HCEC 1CT (cell line): Measurements from ENCODE around the gene PPP2CA.
"Not testable (repeated sequence)": the region's sequence is repeated elsewhere in the genome, so short reads cannot be mapped to it uniquely, and the experiment has no call there.

Experiments
- DNase-seq: peaks from one replicate; pipeline ENCODE4 v3.0.0-alpha.2; 2017

PPP2CA gene

GRCh38 chr5:134225780-134226440 lies at the start of gene PPP2CA:
Gene PPP2CA, minus strand, starts transcription at chr5:134226073. Its CDS starts 212 bp downstream, at chr5:134225861.
- DNase-seq, result peak; percentile 98

DNA sequence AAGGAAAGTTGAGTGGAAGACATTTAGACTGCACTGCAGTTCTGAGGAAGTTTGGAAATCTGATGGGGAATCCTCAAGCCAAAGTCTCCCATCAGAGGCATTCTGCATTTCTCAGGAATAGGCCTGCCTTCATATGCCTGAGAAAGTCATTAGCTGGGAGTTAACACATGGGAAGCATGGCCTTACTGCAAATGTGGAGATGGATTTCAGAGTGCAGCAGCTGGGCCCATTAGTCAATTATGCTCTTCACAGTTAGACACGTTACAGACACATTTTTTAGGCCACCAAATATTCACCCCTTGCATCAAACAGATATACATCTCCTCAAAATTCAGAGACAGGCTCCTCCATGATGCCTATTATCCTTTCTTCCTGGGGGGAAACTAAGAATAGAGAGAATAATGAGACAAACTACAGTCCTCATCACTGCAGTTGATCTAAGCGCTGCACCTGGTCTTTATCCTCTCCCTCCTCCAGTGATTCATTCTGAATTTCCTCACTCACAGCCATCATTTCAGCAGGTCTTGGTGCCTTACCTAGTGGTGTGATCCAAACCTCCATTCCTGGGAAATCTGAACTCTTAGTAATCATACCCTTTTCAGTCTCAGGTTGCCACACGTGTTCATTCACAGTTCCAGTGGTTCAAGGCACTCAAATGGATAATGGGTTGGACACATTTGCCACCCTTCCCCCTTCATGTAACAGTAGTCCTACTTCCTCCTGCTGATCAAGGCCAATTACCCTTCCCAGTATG lies 47.9 kb upstream of the PPP2CA start:
- DNase-seq, result no peak

DNA sequence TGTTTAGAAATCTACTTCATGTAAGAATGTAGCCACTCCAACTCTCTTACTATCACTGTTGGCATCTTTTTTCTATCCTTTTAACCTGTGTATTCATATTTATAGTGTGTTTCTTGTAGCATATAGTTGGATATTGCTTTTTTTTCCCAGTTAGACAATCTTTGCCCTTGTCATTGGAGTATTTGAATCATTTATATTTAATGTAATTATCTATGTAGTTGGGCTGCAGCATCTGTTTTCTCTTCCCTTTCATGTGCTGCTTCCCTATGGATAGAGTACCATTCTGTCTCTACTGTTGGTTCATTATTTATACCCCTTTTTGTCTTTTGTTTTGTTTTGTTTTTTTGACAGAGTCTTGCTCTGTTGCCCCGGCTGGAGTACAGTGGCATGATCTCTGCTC lies 45.2 kb upstream of the PPP2CA start:
- DNase-seq, result no peak

DNA sequence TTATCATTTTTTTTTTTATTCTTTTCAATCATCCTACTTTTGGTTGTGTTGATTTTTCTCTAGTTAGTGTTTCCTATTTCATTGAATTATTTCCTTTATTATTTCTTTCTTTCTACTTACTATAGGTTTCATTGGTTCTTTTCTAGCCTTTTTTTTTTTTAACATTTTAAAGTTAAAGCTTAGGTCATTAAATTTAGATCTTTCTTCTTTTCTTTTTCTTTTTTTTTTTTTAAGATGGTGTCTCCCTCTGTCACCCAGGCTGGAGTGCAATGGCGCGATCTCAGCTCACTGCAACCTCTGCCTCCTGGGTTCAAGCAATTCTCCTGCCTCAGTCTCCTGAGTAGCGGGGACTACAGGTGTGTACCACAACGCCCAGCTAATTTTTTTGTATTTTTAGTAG lies 43.0 kb upstream of the PPP2CA start:
- DNase-seq, result no peak

- DNase-seq, result no peak
Measured at GRCh38 chr5:134268019-134268601, 42.2 kb upstream of the PPP2CA start.

DNA sequence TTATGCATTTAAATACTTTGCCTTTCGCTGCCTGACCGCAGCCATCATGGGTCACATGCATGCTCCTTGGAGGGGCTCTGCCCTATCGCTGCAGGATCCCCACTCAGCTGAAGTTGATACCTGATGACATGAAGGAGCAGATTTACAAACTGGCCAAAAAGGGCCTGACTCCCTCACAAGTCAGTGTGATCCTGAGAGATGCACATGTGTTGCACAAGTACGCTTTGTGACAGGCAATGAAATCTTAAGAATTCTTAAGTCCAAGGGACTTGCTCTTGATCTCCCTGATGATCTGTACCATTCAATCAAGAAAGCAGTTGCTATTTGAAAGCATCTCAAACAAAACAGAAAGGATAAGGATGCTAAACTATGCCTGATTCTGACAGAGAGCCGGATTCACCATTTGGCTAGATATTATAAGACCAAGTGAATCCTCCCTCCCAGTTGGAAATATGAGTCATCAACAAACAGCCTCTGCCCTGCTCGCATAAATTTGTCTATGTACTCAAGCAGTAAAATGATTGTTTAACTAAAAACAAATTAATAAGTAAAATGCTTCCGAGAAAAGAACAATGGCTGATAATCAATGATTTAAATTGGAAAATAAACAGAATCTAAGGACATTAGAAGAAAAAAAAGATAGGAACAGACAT lies 41.6 kb upstream of the PPP2CA start:
- DNase-seq, result peak; percentile 47

DNA sequence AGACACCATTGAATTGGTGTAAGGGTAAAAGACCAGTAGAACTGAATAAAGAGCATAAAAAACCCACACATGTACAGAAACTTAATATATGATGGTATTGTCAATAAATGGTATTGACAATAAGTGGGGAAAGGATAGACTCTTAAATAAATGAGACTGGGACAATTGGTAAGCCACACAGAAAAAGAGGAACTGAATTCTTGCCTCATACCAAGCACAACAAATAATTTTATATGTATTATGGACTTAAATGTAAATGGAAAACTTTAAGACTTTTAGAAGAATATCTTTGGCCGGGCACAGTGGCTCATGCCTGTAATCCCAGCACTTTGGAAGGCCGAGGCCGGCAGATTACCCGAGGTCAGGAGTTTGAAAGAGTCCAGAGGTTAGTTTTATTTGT lies 37.9 kb upstream of the PPP2CA start:
- no peak for DNase-seq

DNA sequence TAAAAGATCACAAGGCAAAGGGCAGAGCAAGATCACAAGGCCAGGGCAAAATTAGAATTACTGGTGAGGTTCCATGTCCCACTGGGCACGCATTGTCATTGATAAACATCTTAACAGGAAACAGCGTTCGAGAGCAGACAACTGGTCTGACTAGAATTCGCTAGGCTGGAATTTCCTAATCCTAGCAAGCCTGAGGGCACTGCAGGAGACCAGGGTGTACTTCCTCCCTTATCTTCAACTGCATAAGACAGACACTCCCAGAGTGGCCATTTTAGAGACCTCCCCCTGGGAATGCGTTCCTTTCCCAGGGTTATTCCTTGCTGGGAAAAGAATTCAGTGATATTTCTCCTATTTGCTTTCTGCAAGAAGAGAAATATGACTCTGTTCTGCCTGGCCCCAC lies 36.8 kb upstream of the PPP2CA start:
- not testable (repeated sequence) for DNase-seq

GRCh38 chr5:134258896-134259295 lies 33.0 kb upstream of the PPP2CA start:
- no peak for DNase-seq

- no peak for DNase-seq
Measured at GRCh38 chr5:134257176-134257575, 31.3 kb upstream of the PPP2CA start.

- peak; percentile 62 for DNase-seq
Measured at GRCh38 chr5:134255418-134256150, 29.7 kb upstream of the PPP2CA start.

- not testable (repeated sequence) for DNase-seq
Measured at GRCh38 chr5:134253368-134254153, 27.7 kb upstream of the PPP2CA start.

GRCh38 chr5:134252671-134253070 lies 26.8 kb upstream of the PPP2CA start:
- peak; percentile 86 for DNase-seq

DNA sequence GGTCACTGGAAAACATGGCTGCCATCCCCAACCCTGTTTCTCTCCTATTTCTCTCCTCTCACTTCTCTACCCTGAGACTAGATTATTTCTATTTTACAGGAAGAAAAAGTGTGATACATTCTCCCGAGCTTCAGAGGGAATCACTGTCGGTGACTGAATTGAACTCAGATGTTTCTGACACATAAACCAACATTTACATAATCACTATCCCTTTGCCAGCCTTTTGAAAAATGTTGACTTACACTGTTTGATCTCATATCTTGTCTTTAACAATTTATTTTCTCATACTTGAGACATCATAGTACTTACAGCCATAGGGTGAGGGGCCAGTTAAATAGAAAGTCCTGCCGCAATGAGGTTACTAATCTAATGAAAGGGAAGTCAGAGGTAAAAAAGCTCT lies 25.1 kb upstream of the PPP2CA start:
- DNase-seq, result no peak

- peak; percentile 17 for DNase-seq
Measured at GRCh38 chr5:134249469-134250379, 23.9 kb upstream of the PPP2CA start.

DNA sequence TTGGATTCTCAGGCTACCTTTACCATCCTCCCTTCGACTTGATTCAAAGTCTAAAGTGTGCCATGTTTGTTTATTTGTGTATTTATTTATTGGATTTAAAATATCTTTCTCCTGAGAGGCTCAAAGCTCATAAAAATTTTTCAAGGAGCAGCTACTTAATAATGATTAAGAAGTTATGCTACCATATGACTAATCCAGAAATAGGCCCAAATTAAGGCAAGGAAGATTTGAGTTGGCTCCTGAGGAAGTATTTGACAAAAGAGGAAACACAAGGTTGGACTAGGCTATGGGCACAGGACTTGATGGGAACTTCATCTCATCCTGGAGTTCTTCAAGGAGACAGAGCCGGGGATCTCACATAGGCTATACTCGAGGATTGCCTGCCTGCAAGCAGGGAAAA lies 22.4 kb upstream of the PPP2CA start:
- no peak for DNase-seq

DNA sequence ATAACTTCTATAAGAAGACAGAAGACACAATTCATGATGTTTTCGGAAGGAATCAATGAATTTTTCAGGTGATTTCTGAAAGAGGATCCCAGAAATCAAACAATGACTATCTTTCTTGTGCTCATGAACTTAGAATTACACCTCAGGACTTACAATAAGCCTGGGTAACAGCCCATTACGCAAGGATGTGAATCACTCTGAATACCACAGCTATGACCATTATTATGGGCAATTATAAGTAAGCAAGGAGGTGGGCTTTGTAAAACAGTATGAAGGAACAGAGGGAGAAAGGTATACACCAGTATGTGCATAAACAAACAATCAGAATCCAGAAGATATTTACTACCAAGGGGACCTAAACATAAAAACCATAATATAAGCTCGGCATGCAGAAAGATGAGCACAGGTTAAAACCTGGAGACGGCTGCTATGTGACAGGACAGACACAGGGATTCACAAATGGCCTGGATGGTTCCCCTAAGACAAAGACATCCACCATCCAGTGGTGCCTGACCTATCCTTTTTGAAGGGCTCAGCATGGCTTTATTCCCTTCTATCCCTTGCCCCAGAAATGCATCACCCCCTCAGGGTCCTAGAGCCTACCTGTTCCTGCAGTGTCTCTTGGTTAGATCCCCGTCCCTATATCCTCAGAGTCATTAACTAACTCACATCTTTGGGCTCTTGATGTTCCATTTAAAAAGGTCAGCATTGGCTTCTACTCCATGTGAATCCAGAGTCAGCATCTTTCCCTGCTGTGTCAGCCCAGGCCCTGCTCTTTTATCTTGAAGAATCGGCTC lies 21.8 kb upstream of the PPP2CA start:
- DNase-seq, result peak; percentile 89

GRCh38 chr5:134246771-134247427 lies 21.0 kb upstream of the PPP2CA start:
- DNase-seq, result no peak

- DNase-seq, result no peak
Measured at GRCh38 chr5:134245692-134246091, 19.8 kb upstream of the PPP2CA start.
